Liver (tissue), 3 donors: ENCODE measurements around the gene ESRP2.

Experiments used
- EGR1 ChIP-seq, 2 donors: IDR thresholded peaks; 2 replicates each; pipeline ENCODE4 v1.6.1; 2016 to 2018; ENCODE audit warnings: antibody characterized with exemption in 2 of 2, low read depth in 2 of 2
- FOXA1 ChIP-seq: IDR thresholded peaks from 2 replicates; pipeline ENCODE4 v1.6.1; 2016; ENCODE audit warnings: antibody characterized with exemption
- GABPA ChIP-seq, 2 donors: IDR thresholded peaks in 1 of 2; conservative IDR thresholded peaks in 1 of 2; 2 replicates each; pipeline ENCODE4 v1.6.1; 2016; ENCODE audit warnings: antibody characterized with exemption in 2 of 2, mild to moderate bottlenecking in 1 of 2, moderate library complexity in 1 of 2
- JUND ChIP-seq, 2 donors: IDR thresholded peaks; 2 replicates each; pipeline ENCODE4 v1.6.1; 2016; ENCODE audit warnings: antibody characterized with exemption in 2 of 2
- MAX ChIP-seq: IDR thresholded peaks from 2 replicates; pipeline ENCODE4 v1.6.1; 2016; ENCODE audit warnings: antibody characterized with exemption
- RAD21 ChIP-seq, 2 donors: IDR thresholded peaks; 2 replicates each; pipeline ENCODE4 v1.6.1; 2016; ENCODE audit warnings: antibody characterized with exemption in 2 of 2, mild to moderate bottlenecking in 2 of 2
- REST ChIP-seq: IDR thresholded peaks from 2 replicates; pipeline ENCODE4 v1.6.1; 2016; ENCODE audit warnings: antibody characterized with exemption, mild to moderate bottlenecking
- TAF1 ChIP-seq: conservative IDR thresholded peaks from 2 replicates; pipeline ENCODE4 v1.6.1; 2016; ENCODE audit warnings: antibody characterized with exemption, mild to moderate bottlenecking
- TF ChIP-seq, protein P1 (sequence below): fragments of 150-350 bp; IDR thresholded peaks from 2 replicates; pipeline ENCODE4 v1.5.1; 2017; ENCODE audit warnings: improper control_type of control experiment, low read depth, low read length; ENCODE audit not compliant: missing input control
- TF ChIP-seq, protein P2 (sequence below): IDR thresholded peaks from 2 replicates; pipeline ENCODE4 v1.6.1; 2016; ENCODE audit warnings: antibody characterized with exemption
- donor health status: healthy.
- donor health status: healthy.

DNA sequence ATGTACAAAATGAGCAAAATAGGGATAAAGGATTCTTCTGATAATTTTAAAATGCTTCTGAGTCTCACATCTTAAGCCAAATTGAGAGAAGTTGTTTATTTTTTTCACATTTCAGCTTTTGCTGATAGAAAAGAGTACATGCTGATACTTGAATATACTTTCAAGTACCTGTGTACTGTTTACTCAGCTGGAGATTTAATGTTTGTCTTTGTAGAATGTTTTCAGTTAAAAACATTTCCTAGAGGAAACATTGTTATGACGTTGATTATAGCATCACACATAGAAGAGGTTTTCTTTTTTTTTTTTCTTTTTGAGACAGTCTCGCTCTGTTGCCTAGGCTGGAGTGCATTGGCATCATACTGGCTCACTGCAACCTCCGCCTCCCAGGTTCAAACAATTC is 19.7 kb downstream of the ESRP2 start:
- TF ChIP-seq, protein P1, sequence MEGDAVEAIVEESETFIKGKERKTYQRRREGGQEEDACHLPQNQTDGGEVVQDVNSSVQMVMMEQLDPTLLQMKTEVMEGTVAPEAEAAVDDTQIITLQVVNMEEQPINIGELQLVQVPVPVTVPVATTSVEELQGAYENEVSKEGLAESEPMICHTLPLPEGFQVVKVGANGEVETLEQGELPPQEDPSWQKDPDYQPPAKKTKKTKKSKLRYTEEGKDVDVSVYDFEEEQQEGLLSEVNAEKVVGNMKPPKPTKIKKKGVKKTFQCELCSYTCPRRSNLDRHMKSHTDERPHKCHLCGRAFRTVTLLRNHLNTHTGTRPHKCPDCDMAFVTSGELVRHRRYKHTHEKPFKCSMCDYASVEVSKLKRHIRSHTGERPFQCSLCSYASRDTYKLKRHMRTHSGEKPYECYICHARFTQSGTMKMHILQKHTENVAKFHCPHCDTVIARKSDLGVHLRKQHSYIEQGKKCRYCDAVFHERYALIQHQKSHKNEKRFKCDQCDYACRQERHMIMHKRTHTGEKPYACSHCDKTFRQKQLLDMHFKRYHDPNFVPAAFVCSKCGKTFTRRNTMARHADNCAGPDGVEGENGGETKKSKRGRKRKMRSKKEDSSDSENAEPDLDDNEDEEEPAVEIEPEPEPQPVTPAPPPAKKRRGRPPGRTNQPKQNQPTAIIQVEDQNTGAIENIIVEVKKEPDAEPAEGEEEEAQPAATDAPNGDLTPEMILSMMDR = no peak
- TF ChIP-seq TAF1 = no peak
- TF ChIP-seq, protein P2, sequence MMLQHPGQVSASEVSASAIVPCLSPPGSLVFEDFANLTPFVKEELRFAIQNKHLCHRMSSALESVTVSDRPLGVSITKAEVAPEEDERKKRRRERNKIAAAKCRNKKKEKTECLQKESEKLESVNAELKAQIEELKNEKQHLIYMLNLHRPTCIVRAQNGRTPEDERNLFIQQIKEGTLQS = no peak
- no peak for TF ChIP-seq RAD21 (IDR thresholded peaks at IDR 0.05)
- TF ChIP-seq MAX = no peak
- TF ChIP-seq JUND (IDR thresholded peaks at IDR 0.05) = no peak
- TF ChIP-seq FOXA1 = no peak
- no peak for TF ChIP-seq GABPA (IDR thresholded peaks at IDR 0.05 in 1 of 2, conservative IDR thresholded peaks at IDR 0.05 in 1 of 2)
- no peak for TF ChIP-seq EGR1 (IDR thresholded peaks at IDR 0.05; ENCODE audit: low read depth in 2 of 2)
- no peak for TF ChIP-seq REST
